GM12874 (cell line): Measurements from ENCODE around the gene PCLO.

ENCODE experiments used
- TF ChIP-seq, protein P1 (sequence below): IDR thresholded peaks from 2 replicates; pipeline ENCODE4 v1.5.1; 2011; ENCODE audit warnings: low read depth, mild to moderate bottlenecking, control low read depth, low read length, moderate library complexity; ENCODE audit not compliant: insufficient read depth

Gene PCLO

DNA sequence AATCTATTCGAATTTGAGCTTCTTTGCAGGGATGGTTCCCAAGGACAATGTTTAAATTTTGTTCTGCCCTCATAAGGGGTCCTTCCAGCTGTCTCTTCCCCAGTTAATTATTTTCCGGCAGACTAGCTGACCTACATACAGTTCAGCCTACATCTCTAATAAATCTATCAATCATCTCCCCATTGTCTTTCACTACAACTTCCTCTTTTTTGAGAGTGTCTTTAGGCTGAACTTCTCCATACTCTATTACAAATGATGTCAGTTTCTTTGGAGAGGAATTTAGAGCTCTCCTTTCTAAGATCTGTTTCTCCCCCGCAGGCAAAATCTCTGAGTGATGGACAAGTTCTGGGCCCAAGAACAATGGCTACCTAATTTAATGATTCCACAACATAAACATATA is 122.2 kb downstream of the PCLO start:
- TF ChIP-seq, protein P1, sequence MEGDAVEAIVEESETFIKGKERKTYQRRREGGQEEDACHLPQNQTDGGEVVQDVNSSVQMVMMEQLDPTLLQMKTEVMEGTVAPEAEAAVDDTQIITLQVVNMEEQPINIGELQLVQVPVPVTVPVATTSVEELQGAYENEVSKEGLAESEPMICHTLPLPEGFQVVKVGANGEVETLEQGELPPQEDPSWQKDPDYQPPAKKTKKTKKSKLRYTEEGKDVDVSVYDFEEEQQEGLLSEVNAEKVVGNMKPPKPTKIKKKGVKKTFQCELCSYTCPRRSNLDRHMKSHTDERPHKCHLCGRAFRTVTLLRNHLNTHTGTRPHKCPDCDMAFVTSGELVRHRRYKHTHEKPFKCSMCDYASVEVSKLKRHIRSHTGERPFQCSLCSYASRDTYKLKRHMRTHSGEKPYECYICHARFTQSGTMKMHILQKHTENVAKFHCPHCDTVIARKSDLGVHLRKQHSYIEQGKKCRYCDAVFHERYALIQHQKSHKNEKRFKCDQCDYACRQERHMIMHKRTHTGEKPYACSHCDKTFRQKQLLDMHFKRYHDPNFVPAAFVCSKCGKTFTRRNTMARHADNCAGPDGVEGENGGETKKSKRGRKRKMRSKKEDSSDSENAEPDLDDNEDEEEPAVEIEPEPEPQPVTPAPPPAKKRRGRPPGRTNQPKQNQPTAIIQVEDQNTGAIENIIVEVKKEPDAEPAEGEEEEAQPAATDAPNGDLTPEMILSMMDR, result no peak

DNA sequence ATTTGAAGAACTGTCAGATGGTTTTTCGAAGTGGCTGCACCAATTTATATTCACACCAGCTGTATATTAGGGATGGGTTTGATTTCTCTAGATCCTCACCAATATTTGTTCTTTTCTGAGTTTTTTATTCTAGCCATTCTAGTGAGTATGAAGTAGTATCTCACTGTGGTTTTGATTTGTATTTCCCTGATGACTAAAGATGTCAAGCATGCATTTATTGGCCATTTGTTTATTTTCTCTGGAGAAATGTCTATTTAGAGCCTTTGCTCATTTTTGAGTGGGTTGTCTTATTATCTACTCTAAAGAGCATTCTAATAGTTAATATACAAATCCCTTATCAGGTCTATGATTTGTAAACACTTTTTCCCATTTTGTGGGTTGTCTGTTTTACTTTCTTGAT is 123.9 kb downstream of the PCLO start:
- TF ChIP-seq, protein P1, result no peak

DNA sequence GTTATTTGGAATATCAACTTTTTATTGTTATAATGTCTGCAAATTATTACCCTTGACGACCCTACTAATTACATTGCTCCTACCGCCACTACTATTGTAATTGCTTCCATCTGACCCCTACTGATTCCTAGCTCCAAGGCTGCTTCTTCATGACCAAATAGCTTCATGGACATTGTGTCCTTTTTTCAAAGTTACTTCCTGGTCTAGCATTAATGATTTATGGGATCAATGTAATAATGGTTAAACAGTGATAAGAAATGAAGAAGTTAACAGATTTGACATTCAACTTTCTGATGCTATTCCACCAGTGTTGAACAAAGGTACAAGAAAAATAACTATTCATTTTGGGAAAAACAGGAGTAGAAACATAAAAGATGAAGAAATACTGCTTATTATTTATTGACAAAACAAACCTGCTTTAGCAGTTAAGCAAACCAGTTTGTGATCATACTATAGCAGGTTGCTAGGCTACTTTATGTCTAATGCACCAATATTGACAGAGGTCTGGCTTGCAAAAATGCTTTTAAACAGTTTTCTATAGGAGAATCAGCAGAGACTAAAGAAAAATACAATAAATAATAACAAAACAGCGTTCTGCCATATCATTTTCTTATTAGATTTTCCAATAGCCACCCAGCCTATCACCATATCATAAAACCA is 125.8 kb downstream of the PCLO start:
- TF ChIP-seq, protein P1, result no peak

DNA sequence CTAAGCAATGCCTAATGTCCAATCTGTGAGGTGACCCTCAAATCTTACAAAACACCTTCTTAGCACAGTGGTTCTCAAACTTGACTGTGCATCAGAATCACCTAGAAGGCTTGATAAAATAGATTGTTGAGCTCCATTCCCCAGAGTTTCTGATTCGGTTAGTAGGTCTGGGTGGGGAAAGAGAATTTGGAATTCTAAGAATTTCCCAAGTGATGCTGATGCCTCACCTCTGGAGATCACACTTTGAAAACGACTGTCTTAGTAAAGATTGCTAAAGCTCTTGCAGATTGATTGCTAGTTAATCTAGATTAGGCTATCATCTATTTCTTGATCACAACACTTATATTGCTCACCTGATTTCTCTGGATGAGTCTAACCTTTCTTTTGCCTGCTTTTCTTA is 126.6 kb downstream of the PCLO start:
- TF ChIP-seq, protein P1, result no peak

DNA sequence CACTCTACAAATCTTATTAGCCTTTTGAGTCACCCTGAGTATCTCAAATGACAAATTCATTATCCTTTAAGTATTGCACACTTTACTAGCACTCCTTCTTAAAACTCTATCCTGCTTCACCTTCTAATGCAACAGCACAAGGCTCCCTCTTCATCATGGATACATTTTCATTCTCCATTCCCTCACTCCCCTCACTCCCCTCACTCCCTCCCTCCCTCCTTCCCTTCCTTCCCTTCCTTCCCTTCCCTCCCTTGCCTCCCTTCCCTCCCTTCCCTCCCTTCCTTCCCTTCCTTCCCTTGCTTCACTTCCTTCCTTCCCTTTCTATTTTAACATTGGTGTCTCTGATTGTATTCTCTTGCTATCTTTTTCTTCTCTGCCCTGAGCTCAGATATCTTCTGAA is 130.5 kb downstream of the PCLO start:
- TF ChIP-seq, protein P1, result no peak

DNA sequence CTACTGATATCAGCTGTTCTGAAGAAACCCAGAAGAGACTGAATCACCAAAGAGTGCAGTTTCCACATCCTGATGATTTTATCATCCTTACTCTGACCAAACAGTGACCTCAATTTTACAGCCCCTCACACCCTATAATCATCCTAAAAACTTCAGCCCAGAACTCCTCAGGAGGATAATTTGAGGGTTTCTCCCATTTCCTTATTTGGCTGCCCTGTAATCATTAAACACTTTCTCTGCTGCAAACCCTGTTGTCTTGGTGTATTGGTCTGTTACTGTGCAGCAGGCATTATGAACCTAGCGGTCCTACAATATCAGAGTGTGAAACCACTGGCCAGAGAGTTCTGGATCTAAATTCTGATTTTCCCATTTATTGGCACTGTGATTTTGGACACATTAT is 141.7 kb downstream of the PCLO start:
- TF ChIP-seq, protein P1, result no peak

DNA sequence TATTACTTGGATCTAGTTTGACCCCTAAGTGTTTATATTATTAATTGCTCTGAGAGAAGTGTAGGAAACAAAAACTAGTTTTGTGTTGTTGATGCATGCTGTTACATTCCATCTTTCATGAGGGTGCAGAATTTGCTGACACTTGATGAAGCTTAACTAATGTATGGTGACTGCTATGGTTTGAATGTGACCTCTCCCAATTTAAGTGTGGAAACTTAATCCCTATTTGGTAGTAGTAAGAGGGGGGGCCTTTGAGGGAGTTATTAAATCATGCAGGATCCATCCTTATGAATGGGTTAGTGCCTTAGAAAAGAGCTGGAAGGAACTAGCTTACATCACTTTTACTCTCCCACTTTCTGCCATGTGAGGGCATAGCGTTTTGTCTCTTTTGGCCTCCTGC is 142.5 kb downstream of the PCLO start:
- TF ChIP-seq, protein P1, result no peak
